ENCODE measurements around the gene COL16A1. TPM values are rescaled to one million over a fixed set of nuclear protein-coding genes. Genes with fewer than 3 reads are reported as not detected.
A peak's percentile ranks its signal among the peaks of the same experiment; 100 is the strongest.

The COL16A1 gene
- total and polyA plus RNA-seq, 2 of the 13 experiments (the other 11 are each of a cell fraction or from before 2014, with no cell fraction given), result 4.3 to 12.2 TPM

- TF ChIP-seq ZNF253 (CRISPR knock-in tag; IDR thresholded peaks at IDR 0.05; ENCODE audit: borderline replicate concordance) (no peak), BCL6 (CRISPR knock-in tag; IDR thresholded peaks at IDR 0.05) (peak; percentile 70), SKIL (CRISPR knock-in tag; IDR thresholded peaks at IDR 0.05; ENCODE audit: borderline replicate concordance) (peak; percentile 58; the same call in 1 of the 2 replicates), ZBTB7A (CRISPR knock-in tag; IDR thresholded peaks at IDR 0.05) (peak; percentile 90; the same call in 1 of the 2 replicates), ZNF335 (CRISPR knock-in tag; IDR thresholded peaks at IDR 0.05) (0 out of 2 replicates have a peak, but pooled peaks have one; percentile 53), ZFP91 (CRISPR knock-in tag; IDR thresholded peaks at IDR 0.05; ENCODE audit: borderline replicate concordance) (peak; percentile 65; the same call in 1 of the 2 replicates), CREB3 (CRISPR knock-in tag; IDR thresholded peaks at IDR 0.05) (no peak), MED8 (CRISPR knock-in tag; IDR thresholded peaks at IDR 0.05; ENCODE audit: insufficient replicate concordance) (peak; percentile 20), CCDC6 (CRISPR knock-in tag; IDR thresholded peaks at IDR 0.05) (peak; percentile 81), TFDP1 (CRISPR knock-in tag; IDR thresholded peaks at IDR 0.05; ENCODE audit: borderline replicate concordance) (no peak), FOXP4 (CRISPR knock-in tag; IDR thresholded peaks at IDR 0.05) (peak; percentile 82), MED1 (CRISPR knock-in tag; IDR thresholded peaks at IDR 0.05) (peak; percentile 83), ARID3A (IDR thresholded peaks at IDR 0.05; ENCODE audit: low read depth, low read length) (peak; percentile 45; the same call in 1 of the 2 replicates), ZNF317 (CRISPR knock-in tag; IDR thresholded peaks at IDR 0.05) (peak; percentile 55; the same call in 1 of the 2 replicates), REPIN1 (CRISPR knock-in tag; IDR thresholded peaks at IDR 0.05; ENCODE audit: borderline replicate concordance, low read depth) (no peak), MAZ (IDR thresholded peaks at IDR 0.05; ENCODE audit: borderline replicate concordance, low read depth, low read length) (peak; percentile 68; the same call in 1 of the 2 replicates), MAZ (CRISPR knock-in tag; IDR thresholded peaks at IDR 0.05; ENCODE audit: low read depth) (peak; percentile 62; the same call in 1 of the 2 replicates), IKZF4 (CRISPR knock-in tag; IDR thresholded peaks at IDR 0.05; ENCODE audit: borderline replicate concordance, low read depth, not compliant biosample characterization) (no peak)
Observed at GRCh38 chr1:31701091-31701736, 2.6 kb downstream of the COL16A1 start (continued).
